ENCODE results near the gene ST14. TPM values are rescaled to one million over a fixed set of nuclear protein-coding genes. Genes with fewer than 3 reads are reported as not detected.

Gene ST14
- total RNA-seq, 4 donors from 2014 or later = 1.2 to 3.4 (median 2.6) TPM

Small RNA genes lying within 50 kb of the gene (small RNA-seq; reads per million reads assigned to genes)
- 0 reads per million in 3 donors for gene RF00015

Other genes starting within 250 kb of the ST14 start
- 1 to 10 TPM; 5.1 to 8.6 (median 7.6) TPM for gene PRDM10, start 156.9 kb upstream of the ST14 start, total RNA-seq
- 100 to 1,000 TPM; 311 to 479 (median 410) TPM for gene APLP2, start 89.9 kb upstream of the ST14 start, total RNA-seq
- gene ZBTB44, start 155.1 kb downstream of the ST14 start, total RNA-seq = 10 to 100 TPM; 50.4 to 86.4 (median 65.3) TPM